Amniotic stem cell (primary cell): Measurements from ENCODE around the gene SASH1.

Source experiments
- DNase-seq: peaks from one replicate; lab custom pipeline; 2025; lab: John Stamatoyannopoulos, UW

Gene SASH1

GRCh38 chr6:148523048-148523447, 180.4 kb downstream of the SASH1 start:
- peak; percentile 77 for DNase-seq

- no peak for DNase-seq
Observed at GRCh38 chr6:148523551-148523950, 180.9 kb downstream of the SASH1 start.

- peak; percentile 28 for DNase-seq
Observed at GRCh38 chr6:148524471-148524882, 181.8 kb downstream of the SASH1 start.

GRCh38 chr6:148524976-148525375, 182.3 kb downstream of the SASH1 start:
- DNase-seq, result peak; percentile 50

GRCh38 chr6:148525453-148525852, 182.8 kb downstream of the SASH1 start:
- peak; percentile 15 for DNase-seq

- DNase-seq, result no peak
Observed at GRCh38 chr6:148526145-148526544, 183.5 kb downstream of the SASH1 start.

- DNase-seq, result no peak
Observed at GRCh38 chr6:148528292-148528691, 185.7 kb downstream of the SASH1 start.

GRCh38 chr6:148529010-148529409, 186.4 kb downstream of the SASH1 start:
- DNase-seq, result no peak

- DNase-seq, result peak; percentile 80
Observed at GRCh38 chr6:148530394-148530953, 187.8 kb downstream of the SASH1 start.

- DNase-seq, result no peak
Observed at GRCh38 chr6:148530976-148531375, 188.3 kb downstream of the SASH1 start.

- no peak for DNase-seq
Observed at GRCh38 chr6:148532698-148533097, 190.1 kb downstream of the SASH1 start.

GRCh38 chr6:148533309-148534107, 190.9 kb downstream of the SASH1 start:
- DNase-seq, result no peak

GRCh38 chr6:148534871-148535270, 192.2 kb downstream of the SASH1 start:
- DNase-seq, result no peak

GRCh38 chr6:148535381-148535780, 192.7 kb downstream of the SASH1 start:
- no peak for DNase-seq

- DNase-seq, result no peak
Observed at GRCh38 chr6:148535976-148536375, 193.3 kb downstream of the SASH1 start.

- DNase-seq, result no peak
Observed at GRCh38 chr6:148538261-148539190, 195.9 kb downstream of the SASH1 start.

- DNase-seq, result no peak
Observed at GRCh38 chr6:148543540-148543939, 200.9 kb downstream of the SASH1 start.

GRCh38 chr6:148544421-148544820, 201.8 kb downstream of the SASH1 start:
- no peak for DNase-seq

GRCh38 chr6:148545901-148546300, 203.3 kb downstream of the SASH1 start:
- DNase-seq, result no peak

GRCh38 chr6:148547110-148547509, 204.5 kb downstream of the SASH1 start:
- DNase-seq, result no peak

GRCh38 chr6:148548065-148548748, 205.6 kb downstream of the SASH1 start:
- no peak for DNase-seq

- DNase-seq, result no peak
Observed at GRCh38 chr6:148548749-148549140, 206.1 kb downstream of the SASH1 start.
